DMS79 treated with DMSO at 0.1 percent for 48 hours (cell line): ENCODE measurements around the gene CLSTN2.

Source experiments
- DNase-seq: peaks from one replicate; lab custom pipeline; 2025; lab: John Stamatoyannopoulos, UW

CLSTN2 gene

GRCh38 chr3:140501770-140502364 lies 566.9 kb downstream of the CLSTN2 start:
- DNase-seq = no peak

DNA sequence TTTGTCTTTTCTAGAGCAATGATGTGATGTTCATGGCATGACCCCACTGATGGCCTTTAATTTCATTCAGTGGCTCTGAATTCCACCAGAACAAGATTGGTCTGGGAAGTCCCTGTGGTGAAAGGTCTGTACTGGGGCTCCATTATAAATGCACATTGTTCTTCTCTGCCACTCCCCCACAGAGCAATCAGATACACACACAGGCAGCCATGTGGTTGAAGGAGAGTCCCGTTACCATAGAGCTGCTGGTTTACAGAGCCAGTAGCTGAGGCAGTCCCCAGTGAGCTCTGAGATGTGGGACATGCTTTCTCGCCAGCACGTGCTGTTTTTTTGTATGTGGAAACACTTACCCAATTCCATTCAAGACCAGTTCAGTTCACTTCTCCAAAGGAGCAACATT lies 570.2 kb downstream of the CLSTN2 start:
- no peak for DNase-seq

- no peak for DNase-seq
Observed at GRCh38 chr3:140505876-140506275, 570.9 kb downstream of the CLSTN2 start.

DNA sequence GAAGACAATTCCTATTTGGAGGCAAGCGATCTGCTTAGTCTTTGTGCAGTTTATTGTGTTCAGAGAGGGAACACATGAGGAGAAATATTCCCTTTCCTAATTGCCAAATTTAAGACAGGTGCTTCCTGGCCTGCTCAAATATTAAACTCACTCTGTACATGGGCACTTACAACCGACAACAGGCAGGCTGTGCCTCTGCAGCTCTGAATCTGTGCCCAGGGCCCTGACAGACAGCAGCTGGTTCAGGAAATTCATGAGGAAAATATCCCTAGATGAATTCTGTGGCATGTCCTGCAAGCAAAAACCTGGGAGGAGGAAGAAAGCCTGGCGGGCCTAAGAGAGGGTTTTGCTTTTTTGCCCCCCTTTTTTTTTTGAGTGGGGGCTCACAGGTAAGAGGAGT lies 573.6 kb downstream of the CLSTN2 start:
- DNase-seq = no peak

- DNase-seq = no peak
Observed at GRCh38 chr3:140509534-140509933, 574.5 kb downstream of the CLSTN2 start.

GRCh38 chr3:140510303-140510861 lies 575.4 kb downstream of the CLSTN2 start:
- DNase-seq = no peak

GRCh38 chr3:140521751-140522445 lies 586.9 kb downstream of the CLSTN2 start:
- no peak for DNase-seq

GRCh38 chr3:140522653-140523380 lies 587.8 kb downstream of the CLSTN2 start:
- no peak for DNase-seq

- no peak for DNase-seq
Observed at GRCh38 chr3:140523600-140523999, 588.6 kb downstream of the CLSTN2 start.

- no peak for DNase-seq
Observed at GRCh38 chr3:140527156-140527555, 592.2 kb downstream of the CLSTN2 start.

GRCh38 chr3:140529096-140529495 lies 594.1 kb downstream of the CLSTN2 start:
- no peak for DNase-seq

- DNase-seq = no peak
Observed at GRCh38 chr3:140529558-140529957, 594.6 kb downstream of the CLSTN2 start.

GRCh38 chr3:140530131-140530530 lies 595.1 kb downstream of the CLSTN2 start:
- no peak for DNase-seq

DNA sequence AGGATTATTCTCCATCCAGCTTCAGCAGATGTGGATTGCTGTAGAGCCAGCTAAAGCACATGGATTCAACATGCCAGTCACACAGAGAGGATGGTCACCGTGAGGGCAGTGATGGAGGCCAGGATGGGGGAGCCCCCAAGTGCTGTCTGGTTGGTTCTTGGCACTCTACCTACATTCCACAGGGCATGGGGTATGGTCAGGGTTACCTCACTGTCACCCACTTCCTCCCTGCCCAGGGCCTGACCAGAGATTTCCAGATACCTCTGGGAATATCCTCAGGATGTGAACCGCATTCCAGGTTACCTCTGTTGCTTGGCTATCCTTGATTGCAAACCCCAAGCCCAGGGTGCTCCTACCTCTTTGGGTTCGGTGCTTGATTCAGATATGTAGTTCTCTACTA lies 595.6 kb downstream of the CLSTN2 start:
- DNase-seq = no peak

DNA sequence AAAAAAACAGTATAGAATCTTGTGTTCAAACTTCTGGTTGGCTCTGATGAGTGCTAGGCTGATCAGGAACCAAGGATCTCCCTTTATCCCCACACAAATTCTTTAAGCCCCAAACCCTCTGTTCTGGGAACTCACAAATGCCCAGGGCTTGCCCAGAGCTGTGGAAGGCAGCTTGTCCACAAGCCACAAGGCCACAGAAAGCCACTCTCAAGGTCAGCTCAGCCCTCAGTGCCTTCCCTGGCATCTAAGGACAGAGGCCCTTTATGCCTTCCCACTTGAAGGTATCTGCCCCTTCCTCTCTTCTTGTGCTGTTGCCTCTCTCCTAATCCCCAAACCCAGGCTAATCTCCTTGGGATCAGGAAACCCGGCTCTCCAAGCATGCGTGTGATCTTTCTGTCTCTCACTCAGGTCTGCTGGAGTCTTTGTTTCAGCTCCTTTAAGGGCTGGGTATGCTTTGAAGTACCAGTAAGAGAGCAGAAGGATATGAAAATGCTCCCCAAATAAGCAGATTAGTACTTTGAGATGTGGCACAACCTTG lies 597.9 kb downstream of the CLSTN2 start:
- no peak for DNase-seq

GRCh38 chr3:140536926-140537726 lies 602.1 kb downstream of the CLSTN2 start:
- peak; percentile 82 for DNase-seq

- DNase-seq = no peak
Observed at GRCh38 chr3:140537727-140538082, 602.7 kb downstream of the CLSTN2 start.

- no peak for DNase-seq
Observed at GRCh38 chr3:140540262-140540661, 605.3 kb downstream of the CLSTN2 start.

GRCh38 chr3:140541975-140542653 lies 607.1 kb downstream of the CLSTN2 start:
- DNase-seq = no peak

DNA sequence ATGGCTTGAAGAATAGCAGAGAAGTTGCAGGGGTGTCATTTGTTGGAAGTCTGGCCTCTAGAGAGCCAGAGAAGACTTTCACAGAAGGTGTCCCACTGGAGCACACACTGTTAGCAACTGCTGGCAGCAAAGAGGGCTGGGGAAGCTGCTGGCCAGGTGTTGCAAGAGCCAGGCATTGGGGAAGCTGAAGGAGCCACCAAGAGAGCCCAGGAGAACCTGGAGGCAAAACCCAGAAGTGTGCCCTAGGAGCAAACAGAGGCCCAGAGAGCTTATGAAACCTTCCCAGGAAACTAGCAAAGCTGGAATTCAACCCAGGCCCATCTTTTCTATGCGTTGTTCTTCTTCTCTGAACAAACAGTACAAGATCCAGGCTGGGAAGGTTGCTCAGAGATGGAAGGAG lies 610.2 kb downstream of the CLSTN2 start:
- no peak for DNase-seq

DNA sequence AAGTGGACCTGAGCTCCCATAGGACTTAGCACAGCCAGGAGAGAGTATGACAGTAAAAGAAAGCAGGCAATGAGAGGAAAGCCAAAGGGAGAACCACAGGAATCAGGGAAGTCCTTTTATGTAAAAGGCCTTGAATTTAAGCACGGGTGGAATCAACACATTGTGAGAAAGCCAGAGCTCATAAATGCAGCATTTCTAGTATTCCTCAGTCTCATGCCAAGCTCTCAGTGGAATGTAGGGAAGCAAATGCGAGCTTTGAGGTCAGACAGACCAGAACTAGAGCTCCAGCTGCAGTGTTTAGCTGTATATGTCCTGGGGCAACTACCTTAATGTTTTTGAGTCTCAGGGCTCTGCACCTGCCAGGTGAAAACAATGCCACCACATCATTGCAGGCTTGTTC lies 610.8 kb downstream of the CLSTN2 start:
- peak; percentile 54 for DNase-seq
